ENCODE measurements around the gene ANKRD2. TPM values are rescaled to one million over a fixed set of nuclear protein-coding genes. Genes with fewer than 3 reads are reported as not detected.
"Not testable (repeated sequence)": the region's sequence is repeated elsewhere in the genome, so short reads cannot be mapped to it uniquely, and the experiment has no call there.

Gene ANKRD2
- total and polyA plus RNA-seq, 2 donors (not counting 1 experiment from before 2014, with no cell fraction given), result 0.26 to 1.8 TPM

DNA sequence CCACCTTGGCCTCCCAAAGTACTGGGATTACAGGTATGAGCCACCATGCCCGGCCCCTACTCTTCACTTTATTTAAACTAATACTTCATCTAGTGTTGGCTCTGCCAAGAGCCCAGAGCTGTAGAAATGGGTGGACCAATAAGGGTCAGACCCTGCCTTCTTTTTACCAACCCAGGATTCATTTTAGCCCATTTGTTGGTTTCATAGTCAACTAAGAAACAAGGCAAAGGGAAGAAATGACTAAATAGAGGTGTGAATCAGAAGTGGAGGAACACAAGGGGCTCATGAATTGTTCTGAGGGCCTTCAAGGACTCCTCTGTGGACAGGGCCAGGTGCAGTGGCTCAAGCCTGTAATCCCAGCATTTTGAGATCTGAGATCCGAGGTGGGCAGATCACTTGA, 1.1 kb downstream of the ANKRD2 start:
- Histone ChIP-seq H3K9ac (ENCODE audit: insufficient read depth, low read length) (no peak overlapping the region), H2AFZ (ENCODE audit: low read length) (no peak overlapping the region), H3K27ac (ENCODE audit: insufficient read depth, low read length) (no peak overlapping the region), H3K36me3 (ENCODE audit: control insufficient read depth, insufficient read depth, low read length) (peaks cover 3% of the 10 kb centered on the region), H3K9me3 (ENCODE audit: control insufficient read depth, insufficient read depth, low read depth, low read length) (no peaks in the 10 kb centered on the region), H3K4me3 (replicated peaks in 1 of 4; ENCODE audit: control extremely low read depth in 1 of 4, insufficient read depth in 1 of 4, low read depth in 3 of 4, low read length in 4 of 4) (no peak overlapping the region), H3K4me2 (ENCODE audit: extremely low read depth, insufficient read depth, low read length) (no peak overlapping the region), H3K4me1 (ENCODE audit: control insufficient read depth, extremely low read depth, insufficient read depth, low read length) (peaks cover 3% of the 10 kb centered on the region), H3K79me2 (ENCODE audit: control insufficient read depth, insufficient read depth, low read length) (no peaks in the 10 kb centered on the region), H4K20me1 (ENCODE audit: control insufficient read depth, extremely low read depth, insufficient read depth, low read length) (no peaks in the 10 kb centered on the region), H3K27me3 (ENCODE audit: control insufficient read depth, insufficient read depth, low read length) (no peaks in the 10 kb centered on the region)
- DNase-seq (ENCODE audit: low read depth in 2 of 2), result no peak
- no peak for TF ChIP-seq EZH2 (IDR thresholded peaks at IDR 0.05; ENCODE audit: low read length, missing control alignments)

DNA sequence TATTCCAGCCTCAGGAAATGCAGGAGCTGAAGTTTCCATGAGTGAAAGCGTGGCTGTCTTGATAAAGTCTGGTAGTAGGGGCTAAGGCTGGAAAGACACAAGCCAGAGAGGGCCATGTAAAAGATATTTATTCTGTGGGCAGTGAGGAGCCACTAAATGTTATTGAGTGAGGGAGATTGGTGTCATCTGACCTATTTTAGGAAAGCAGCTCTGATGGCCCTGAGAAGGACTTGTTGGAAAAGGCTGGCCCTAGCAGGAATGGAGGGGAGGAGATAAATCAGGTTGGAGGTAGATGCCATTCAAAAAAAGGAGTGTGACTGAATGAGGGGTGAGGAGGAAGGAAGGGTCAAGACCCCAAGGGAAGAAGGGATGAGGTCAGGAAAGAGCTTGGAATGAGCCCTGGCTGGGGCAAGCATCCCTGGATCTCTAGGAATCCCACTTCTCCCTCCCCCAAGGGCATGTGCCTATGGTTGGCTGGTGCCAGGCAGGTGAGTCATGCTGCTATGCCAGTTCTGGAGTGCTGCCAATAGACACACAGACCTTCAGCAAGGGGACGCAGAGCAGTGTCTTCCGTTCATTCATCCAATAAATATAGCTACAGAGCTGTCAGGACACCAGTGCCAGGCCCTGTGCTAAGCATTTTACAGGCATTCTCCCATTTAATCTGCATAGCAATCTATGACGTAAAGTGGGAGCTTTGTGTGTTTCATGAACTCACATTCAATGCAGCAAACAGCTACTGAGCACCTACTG, 2.0 kb downstream of the ANKRD2 start:
- TF ChIP-seq, protein P1, sequence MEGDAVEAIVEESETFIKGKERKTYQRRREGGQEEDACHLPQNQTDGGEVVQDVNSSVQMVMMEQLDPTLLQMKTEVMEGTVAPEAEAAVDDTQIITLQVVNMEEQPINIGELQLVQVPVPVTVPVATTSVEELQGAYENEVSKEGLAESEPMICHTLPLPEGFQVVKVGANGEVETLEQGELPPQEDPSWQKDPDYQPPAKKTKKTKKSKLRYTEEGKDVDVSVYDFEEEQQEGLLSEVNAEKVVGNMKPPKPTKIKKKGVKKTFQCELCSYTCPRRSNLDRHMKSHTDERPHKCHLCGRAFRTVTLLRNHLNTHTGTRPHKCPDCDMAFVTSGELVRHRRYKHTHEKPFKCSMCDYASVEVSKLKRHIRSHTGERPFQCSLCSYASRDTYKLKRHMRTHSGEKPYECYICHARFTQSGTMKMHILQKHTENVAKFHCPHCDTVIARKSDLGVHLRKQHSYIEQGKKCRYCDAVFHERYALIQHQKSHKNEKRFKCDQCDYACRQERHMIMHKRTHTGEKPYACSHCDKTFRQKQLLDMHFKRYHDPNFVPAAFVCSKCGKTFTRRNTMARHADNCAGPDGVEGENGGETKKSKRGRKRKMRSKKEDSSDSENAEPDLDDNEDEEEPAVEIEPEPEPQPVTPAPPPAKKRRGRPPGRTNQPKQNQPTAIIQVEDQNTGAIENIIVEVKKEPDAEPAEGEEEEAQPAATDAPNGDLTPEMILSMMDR (conservative IDR thresholded peaks at IDR 0.05 in 1 of 2, IDR thresholded peaks at IDR 0.05 in 1 of 2; ENCODE audit: low read depth in 1 of 2, low read length in 2 of 2), result no peak
- TF ChIP-seq EZH2 (IDR thresholded peaks at IDR 0.05; ENCODE audit: low read length, missing control alignments), result no peak
- Histone ChIP-seq H3K4me2 (ENCODE audit: extremely low read depth, insufficient read depth, low read length) (no peak overlapping the region), H3K9ac (ENCODE audit: insufficient read depth, low read length) (no peak overlapping the region)

DNA sequence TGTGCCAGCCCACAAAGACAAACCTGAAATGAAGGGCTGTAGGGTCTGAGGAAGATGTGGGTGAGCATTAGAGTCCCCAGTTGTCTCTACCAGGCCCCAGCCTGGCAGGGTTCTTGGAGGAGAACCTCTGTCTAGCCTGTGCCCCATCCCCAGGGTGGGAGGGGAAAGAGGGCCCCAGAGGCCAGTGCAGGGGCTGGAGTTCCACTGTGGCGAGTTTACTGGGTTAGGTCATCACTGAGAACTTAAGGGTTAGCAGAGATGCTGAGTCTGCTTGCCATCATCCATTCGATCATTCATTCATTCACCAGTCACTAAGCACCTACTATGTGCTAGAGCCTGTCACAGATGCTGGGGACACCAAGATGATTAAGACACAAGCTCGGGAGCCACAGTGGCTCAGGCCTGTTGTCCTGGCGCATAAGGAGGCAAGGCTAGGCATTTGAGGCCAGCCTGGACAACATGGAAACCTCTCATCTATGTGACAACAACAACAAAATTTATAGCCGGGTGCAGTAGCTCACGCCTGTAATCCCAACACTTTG, 2.6 kb downstream of the ANKRD2 start:
- Histone ChIP-seq H3K27ac (ENCODE audit: insufficient read depth, low read length) (no peak overlapping the region), H3K4me2 (ENCODE audit: extremely low read depth, insufficient read depth, low read length) (no peak overlapping the region), H2AFZ (ENCODE audit: low read length) (no peak overlapping the region), H3K36me3 (ENCODE audit: control insufficient read depth, insufficient read depth, low read length) (peaks cover 1% of the 10 kb centered on the region), H4K20me1 (ENCODE audit: control insufficient read depth, extremely low read depth, insufficient read depth, low read length) (no peaks in the 10 kb centered on the region), H3K4me3 (replicated peaks in 1 of 4; ENCODE audit: control extremely low read depth in 1 of 4, insufficient read depth in 1 of 4, low read depth in 3 of 4, low read length in 4 of 4) (no peak overlapping the region), H3K9me3 (ENCODE audit: control insufficient read depth, insufficient read depth, low read depth, low read length) (no peaks in the 10 kb centered on the region), H3K9ac (ENCODE audit: insufficient read depth, low read length) (no peak overlapping the region), H3K79me2 (ENCODE audit: control insufficient read depth, insufficient read depth, low read length) (no peaks in the 10 kb centered on the region), H3K27me3 (ENCODE audit: control insufficient read depth, insufficient read depth, low read length) (no peaks in the 10 kb centered on the region), H3K4me1 (ENCODE audit: control insufficient read depth, extremely low read depth, insufficient read depth, low read length) (peaks cover 3% of the 10 kb centered on the region)
- no peak for TF ChIP-seq EZH2 (IDR thresholded peaks at IDR 0.05; ENCODE audit: low read length, missing control alignments)
- TF ChIP-seq, protein P1 (conservative IDR thresholded peaks at IDR 0.05 in 1 of 2, IDR thresholded peaks at IDR 0.05 in 1 of 2; ENCODE audit: low read depth in 1 of 2, low read length in 2 of 2), result no peak
- DNase-seq (ENCODE audit: low read depth in 2 of 2), result no peak

More for the DNA sequence above, 2.0 kb downstream of the ANKRD2 start:
- H3K4me1 ChIP-seq (ENCODE audit: control insufficient read depth, extremely low read depth, insufficient read depth, low read length), result peaks cover 3% of the 10 kb centered on the region
- H3K4me3 ChIP-seq (replicated peaks in 1 of 4; ENCODE audit: control extremely low read depth in 1 of 4, insufficient read depth in 1 of 4, low read depth in 3 of 4, low read length in 4 of 4), result no peak overlapping the region
- no peaks in the 10 kb centered on the region for H3K27me3 ChIP-seq (ENCODE audit: control insufficient read depth, insufficient read depth, low read length)
- no peaks in the 10 kb centered on the region for H4K20me1 ChIP-seq (ENCODE audit: control insufficient read depth, extremely low read depth, insufficient read depth, low read length)
- no peaks in the 10 kb centered on the region for H3K9me3 ChIP-seq (ENCODE audit: control insufficient read depth, insufficient read depth, low read depth, low read length)
- H2AFZ ChIP-seq (ENCODE audit: low read length), result no peak overlapping the region
- H3K79me2 ChIP-seq (ENCODE audit: control insufficient read depth, insufficient read depth, low read length), result no peaks in the 10 kb centered on the region
- DNase-seq (ENCODE audit: low read depth in 2 of 2), result peak; percentile 52 to 68
- H3K27ac ChIP-seq (ENCODE audit: insufficient read depth, low read length), result no peak overlapping the region
- peaks cover 1% of the 10 kb centered on the region for H3K36me3 ChIP-seq (ENCODE audit: control insufficient read depth, insufficient read depth, low read length)

DNA sequence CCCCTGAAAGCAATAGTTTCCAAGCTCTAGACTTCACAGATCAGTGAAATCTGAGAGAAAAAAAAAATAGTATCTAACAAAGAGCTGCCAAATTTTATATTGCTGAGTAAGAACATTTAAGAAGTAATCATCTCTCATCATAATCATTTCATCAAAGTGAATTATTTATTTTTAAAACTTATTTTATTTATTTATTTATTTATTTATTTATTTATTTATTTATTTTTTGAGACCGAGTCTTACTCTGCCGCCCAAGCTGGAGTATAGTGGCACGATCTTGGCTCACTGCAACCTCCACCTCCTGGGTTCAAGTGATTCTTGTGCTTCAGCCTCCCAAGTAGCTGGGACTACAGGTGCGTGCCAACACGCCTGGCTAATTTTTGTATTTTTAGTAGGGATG, 3.9 kb downstream of the ANKRD2 start:
- not testable (repeated sequence) for H3K4me2 ChIP-seq (ENCODE audit: extremely low read depth, insufficient read depth, low read length); H3K9ac ChIP-seq (ENCODE audit: insufficient read depth, low read length); H2AFZ ChIP-seq (ENCODE audit: low read length); H3K9me3 ChIP-seq (ENCODE audit: control insufficient read depth, insufficient read depth, low read depth, low read length); H3K4me1 ChIP-seq (ENCODE audit: control insufficient read depth, extremely low read depth, insufficient read depth, low read length); H3K79me2 ChIP-seq (ENCODE audit: control insufficient read depth, insufficient read depth, low read length); H3K4me3 ChIP-seq (replicated peaks in 1 of 4; ENCODE audit: control extremely low read depth in 1 of 4, insufficient read depth in 1 of 4, low read depth in 3 of 4, low read length in 4 of 4); H3K36me3 ChIP-seq (ENCODE audit: control insufficient read depth, insufficient read depth, low read length); H3K27me3 ChIP-seq (ENCODE audit: control insufficient read depth, insufficient read depth, low read length); H4K20me1 ChIP-seq (ENCODE audit: control insufficient read depth, extremely low read depth, insufficient read depth, low read length); H3K27ac ChIP-seq (ENCODE audit: insufficient read depth, low read length); DNase-seq (ENCODE audit: low read depth in 2 of 2)
